Stimulated activated CD8-positive, alpha-beta memory T cell treated with anti-CD3 and anti-CD28 coated beads, Interleukin-2, amount 100 ng/mL, for 1 hour (primary cell): ENCODE measurements around the gene TNFAIP6.
"Not testable (repeated sequence)": the region's sequence is repeated elsewhere in the genome, so short reads cannot be mapped to it uniquely, and the experiment has no call there.

ENCODE experiments used
- DNase-seq, 2 donors: peaks; one replicate each; pipeline ENCODE4 v3.0.0-alpha.2; 2020; ENCODE audit warnings: low read depth in 2 of 2

Gene TNFAIP6

DNA sequence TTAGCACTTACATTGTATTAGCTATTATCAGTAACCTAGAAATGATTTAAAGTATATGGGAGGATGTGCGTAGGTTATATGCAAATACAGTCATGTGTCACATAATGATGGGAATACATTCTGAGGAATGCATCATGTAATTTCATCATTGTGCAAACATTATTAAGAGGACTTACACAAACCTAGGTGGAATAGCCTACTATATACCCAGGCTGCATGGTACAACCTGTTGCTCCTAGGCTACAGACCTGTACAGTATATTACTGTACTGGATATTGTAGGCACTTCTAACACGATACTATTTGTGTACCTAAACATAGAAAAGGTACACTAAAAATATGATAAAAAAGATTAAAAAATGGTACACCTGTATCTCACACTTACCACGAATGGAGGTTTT, 60.3 kb downstream of the TNFAIP6 start:
- no peak for DNase-seq

DNA sequence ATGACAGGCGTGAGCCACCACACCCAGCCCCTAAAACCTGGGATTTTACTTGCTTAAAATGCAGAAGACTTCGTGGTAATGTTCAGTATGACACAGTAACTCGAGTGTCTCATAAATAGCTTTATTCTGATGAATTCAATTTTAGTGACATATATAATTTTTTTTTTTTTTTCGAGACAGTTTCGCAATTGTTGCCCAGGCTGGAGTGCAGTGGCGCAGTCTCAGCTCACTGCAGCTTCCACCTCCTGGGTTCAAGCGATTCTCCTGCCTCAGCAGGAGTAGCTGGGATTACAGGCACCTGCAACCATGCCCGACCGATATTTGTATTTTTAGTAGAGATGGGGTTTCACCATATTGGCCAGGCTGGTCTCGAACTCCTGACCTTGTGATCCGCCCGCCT, 64.3 kb downstream of the TNFAIP6 start:
- DNase-seq = not testable (repeated sequence)

DNA sequence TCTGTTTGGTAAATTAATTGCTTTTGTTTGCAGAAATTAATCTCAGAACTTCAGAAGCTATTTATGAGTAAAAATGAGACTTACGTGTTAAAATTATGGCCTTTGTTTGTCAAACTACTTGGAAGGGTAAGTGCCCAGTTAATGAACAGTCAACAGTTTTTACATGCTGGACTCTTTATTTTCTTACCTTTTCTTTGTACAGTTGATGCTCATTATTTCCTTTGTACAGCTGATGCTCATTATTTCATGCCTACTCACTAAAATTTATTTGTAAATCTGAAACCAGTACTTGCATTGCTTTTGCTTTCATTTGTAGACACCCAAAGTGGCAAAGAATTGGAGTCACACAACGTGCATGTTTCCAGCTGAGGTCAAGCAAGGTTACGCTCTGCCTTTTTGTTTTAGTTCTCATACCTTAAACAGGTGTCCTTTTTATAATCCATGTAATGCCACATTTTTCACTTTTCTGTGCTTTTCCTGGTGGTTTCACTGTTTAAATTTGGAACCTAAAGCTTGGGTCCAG, 65.6 kb downstream of the TNFAIP6 start:
- DNase-seq = no peak

DNA sequence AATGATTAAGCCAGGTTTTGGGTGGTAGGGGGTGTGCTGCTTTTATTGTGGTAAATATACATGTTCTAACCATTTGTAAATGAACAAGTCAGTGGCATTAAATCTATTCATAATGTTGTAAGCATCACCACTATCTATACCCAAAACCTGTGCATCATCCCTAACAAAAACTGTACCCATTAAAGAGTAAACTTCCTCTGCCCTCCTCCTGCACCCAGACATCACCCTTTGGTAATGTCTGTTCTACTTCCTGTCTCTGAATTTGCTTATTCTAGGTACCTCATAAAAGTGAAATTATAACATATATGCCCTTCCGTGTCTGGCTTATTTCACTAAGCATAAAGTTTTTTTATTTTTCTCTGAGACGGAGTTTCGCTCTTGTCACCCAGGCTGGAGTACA, 66.4 kb downstream of the TNFAIP6 start:
- DNase-seq = no peak
